HuH-7.5 (cell line): ENCODE data around the gene DACT1.
"Not testable (repeated sequence)": the region's sequence is repeated elsewhere in the genome, so short reads cannot be mapped to it uniquely, and the experiment has no call there.

ENCODE experiments used
- DNase-seq: peaks from one replicate; pipeline ENCODE4 v3.0.0; 2011; ENCODE audit warnings: low spot score

The DACT1 gene, protein sequence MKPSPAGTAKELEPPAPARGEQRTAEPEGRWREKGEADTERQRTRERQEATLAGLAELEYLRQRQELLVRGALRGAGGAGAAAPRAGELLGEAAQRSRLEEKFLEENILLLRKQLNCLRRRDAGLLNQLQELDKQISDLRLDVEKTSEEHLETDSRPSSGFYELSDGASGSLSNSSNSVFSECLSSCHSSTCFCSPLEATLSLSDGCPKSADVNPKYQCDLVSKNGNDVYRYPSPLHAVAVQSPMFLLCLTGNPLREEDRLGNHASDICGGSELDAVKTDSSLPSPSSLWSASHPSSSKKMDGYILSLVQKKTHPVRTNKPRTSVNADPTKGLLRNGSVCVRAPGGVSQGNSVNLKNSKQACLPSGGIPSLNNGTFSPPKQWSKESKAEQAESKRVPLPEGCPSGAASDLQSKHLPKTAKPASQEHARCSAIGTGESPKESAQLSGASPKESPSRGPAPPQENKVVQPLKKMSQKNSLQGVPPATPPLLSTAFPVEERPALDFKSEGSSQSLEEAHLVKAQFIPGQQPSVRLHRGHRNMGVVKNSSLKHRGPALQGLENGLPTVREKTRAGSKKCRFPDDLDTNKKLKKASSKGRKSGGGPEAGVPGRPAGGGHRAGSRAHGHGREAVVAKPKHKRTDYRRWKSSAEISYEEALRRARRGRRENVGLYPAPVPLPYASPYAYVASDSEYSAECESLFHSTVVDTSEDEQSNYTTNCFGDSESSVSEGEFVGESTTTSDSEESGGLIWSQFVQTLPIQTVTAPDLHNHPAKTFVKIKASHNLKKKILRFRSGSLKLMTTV

DNA sequence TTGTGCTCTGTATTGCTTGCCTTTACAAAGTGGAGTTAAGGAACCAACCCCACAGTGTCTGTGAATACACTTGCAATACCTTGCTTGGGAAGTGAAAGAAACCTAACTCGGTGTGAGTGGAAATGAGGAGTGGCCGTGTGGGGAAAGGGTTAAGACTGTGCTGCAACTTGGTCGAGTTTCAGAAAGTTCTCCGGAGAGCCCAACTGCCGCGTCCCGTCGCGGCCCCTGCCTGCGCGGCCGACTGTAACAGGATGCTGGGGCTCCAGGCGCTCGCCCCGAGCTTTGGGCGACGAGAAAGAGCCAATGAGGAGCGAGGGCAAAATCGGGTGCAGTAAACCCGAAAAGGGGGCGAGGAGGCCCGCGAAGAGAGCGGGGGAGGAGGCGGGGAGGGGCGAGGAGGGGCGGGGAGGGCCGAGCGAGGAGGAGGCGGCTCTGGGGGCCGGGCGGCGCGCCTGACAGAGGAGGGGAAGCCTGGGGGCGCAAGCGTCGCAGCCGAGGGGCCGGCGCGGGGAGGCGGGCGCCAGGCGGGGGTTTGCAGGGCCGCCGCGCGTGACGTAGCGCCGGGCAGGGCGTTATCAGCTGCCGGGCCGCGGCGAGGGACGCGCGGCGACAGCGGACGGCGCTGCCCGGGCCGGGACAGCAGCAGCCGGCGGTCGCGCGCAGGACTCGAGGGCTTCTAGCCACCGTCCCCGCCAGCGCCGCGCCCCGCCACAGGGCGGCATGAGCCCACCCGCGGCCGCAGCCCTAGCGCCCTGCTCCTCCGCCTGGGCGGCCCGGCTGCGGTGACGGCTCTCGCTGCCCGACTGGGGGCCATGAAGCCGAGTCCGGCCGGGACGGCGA, at the start of gene DACT1:
TSS of gene DACT1 (plus strand) at position 572 of the 840 bp plus-strand sequence. CDS start at position 813, 241 bp downstream.
- DNase-seq: no peak

DNA sequence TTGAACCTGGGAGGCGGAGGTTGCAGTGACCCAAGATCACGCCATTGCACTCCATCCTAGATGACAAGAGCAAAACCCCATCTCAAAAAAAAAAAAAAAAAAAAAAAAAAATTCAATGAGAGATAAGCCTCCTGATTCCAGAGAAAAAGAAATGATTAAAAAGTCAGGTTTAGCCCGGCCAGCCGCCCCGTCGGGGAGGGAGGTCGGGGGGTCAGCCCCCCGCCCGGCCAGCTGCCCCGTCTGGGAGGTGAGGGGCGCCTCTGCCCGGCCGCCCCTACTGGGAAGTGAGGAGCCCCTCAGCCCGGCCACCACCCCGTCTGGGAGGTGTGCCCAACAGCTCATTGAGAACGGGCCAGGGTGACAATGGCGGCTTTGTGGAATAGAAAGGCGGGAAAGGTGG, 49.4 kb upstream of the DACT1 start:
- DNase-seq: not testable (repeated sequence)

DNA sequence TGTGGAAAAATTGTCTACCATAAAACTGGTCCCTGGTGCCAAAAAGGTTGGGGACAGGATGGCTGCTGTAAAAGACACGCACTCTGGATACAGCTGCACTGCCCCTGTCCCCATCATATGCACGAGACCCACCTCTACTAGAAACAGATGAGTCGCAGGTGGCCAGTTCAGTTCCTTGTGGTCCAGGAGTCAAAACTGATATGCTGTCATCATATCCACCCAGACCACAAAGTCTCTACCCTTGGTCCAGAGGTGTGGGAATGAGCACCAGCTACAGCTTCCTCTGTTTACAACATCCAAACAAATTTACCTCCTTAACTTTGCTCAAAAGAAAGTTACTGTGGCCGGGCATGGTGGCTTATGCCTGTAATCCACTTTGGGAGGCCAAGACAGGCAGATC, 43.8 kb upstream of the DACT1 start:
- no peak for DNase-seq

DNA sequence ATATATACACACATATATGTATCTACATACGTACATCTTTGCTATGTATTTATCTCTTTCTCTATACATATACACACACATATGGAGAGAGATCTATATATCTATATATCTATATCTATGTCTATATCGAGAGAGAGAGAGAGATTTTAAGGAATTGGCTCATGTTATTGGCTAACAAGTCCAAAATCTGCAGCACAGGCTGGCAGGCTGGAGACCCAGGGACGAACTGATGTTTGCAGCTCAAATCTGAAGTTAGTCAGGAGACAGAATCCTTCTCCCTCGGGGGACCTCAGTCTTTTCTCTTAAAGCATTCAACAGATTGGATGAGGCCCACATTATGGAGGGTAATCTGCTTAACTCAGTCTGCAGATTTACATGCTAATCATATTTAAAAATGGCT, 40.7 kb upstream of the DACT1 start:
- DNase-seq: no peak

DNA sequence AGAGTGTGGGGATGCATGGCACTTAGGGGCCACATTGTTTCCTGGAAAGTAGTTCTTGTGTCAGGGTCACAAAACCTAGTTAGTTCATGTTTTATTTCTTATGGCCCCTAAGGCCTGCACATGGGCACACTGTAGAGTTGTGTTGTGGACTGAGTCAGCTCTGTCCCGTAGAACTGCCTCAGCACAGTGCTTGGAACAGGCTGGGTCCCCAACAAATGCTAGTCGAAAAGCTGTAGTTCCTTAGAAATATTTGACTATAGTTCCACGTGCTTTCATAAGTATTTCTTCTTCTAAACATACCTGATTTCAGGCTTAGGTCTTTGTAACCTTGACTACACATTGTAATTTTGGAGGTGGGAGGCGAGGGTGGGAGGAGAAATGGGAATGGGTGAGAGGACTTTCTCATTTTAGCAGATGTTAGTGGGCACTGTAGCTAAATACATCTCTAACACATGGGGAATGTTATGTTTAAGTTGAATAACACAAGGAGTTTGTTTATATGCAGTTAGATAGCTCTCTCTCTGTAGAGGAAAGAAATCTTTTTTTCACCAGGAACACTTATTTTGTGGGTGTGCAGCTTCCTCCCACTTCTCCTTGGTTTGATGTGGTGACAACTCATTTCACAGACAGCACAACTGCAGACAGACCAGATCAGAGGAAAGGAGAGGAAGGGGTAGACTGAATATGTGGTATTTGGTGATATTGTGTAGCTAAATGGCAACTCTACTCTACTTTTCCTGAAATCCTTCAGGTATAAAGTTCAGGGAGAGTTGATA, 39.5 kb upstream of the DACT1 start:
- DNase-seq: no peak

GRCh38 chr14:58598804-58599525, 38.8 kb upstream of the DACT1 start:
- no peak for DNase-seq

DNA sequence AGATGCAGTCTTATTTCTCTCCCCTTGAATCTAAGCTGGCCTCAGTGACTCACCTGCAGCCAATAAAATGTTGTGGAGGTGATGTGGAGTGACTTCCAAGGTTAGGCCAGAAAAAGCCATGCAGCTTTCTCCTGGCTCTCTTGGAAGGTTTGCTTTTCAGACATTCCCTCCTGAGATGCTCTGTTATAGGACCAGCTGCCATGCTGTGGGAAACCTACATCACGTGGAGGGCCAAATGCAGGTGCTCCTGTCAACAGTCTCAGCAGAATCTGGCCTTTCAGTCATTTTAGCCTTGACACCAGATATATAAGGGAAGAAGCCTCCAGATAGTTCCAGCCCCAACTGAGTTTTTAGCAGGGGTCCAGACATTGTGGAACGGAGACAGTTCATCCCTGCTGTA, 38.1 kb upstream of the DACT1 start:
- no peak for DNase-seq

- no peak for DNase-seq
Measured at GRCh38 chr14:58605465-58605864, 32.3 kb upstream of the DACT1 start.

- no peak for DNase-seq
Measured at GRCh38 chr14:58607131-58607951, 30.4 kb upstream of the DACT1 start.

GRCh38 chr14:58607952-58608317, 29.8 kb upstream of the DACT1 start:
- DNase-seq: no peak

- DNase-seq: no peak
Measured at GRCh38 chr14:58617619-58618018, 20.1 kb upstream of the DACT1 start.

DNA sequence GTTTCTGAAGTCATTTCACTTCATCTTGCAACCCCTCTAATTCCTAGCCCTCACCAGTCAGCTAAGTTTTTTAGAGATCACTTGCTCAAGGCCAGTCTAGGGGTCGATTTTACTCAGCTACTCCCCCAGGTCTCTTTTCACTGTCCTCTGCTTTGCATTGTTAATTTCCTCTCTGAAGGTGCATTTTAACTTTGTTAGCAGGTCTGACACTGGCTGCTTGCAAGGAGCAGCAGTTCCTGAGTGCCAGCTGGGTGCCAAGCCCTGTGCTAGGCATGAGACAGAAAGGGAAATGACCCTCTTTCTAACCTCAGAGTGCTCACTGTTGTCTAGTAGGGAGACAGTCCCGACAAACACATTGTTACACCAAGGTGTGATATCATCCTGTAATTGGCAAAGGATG, 17.8 kb upstream of the DACT1 start:
- no peak for DNase-seq

GRCh38 chr14:58625438-58625837, 12.3 kb upstream of the DACT1 start:
- DNase-seq: no peak

- DNase-seq: no peak
Measured at GRCh38 chr14:58626431-58626831, 11.3 kb upstream of the DACT1 start.

GRCh38 chr14:58628406-58628805, 9.4 kb upstream of the DACT1 start:
- DNase-seq: no peak

GRCh38 chr14:58629281-58629680, 8.5 kb upstream of the DACT1 start:
- DNase-seq: no peak

- DNase-seq: no peak
Measured at GRCh38 chr14:58631732-58632131, 6.0 kb upstream of the DACT1 start.

- DNase-seq: no peak
Measured at GRCh38 chr14:58633831-58634230, 3.9 kb upstream of the DACT1 start.

DNA sequence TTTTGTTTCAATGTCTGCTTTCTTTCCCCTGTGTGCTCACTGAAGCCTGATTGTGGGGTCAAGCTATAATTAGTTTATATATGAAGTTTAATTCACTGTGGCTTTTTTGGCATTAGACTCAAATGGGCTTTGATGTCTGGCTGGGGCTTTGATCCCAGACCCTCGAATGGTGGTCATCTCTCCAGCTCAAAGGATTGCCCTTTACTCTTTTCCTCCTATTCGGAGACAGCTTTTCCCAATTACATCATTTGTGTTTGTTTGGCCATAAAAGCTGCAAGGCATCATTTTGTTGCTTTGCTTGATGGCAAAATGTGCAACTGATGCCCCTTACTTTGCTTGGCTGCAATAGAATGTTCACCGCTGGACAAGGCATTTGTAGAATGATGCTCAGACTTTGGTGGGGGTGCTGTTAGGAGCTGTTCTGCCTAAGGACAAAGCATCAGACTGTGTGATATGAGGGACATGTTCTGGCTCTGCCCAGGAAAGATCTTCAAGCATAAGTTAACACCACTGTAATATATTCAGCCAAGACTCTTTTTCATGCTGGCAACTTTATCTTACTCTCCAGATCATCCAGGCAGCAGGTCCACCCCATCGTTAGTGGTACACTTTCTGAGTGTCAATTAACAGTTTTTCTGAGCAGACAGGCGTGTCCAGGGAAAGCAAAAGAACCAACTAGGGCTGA, 3.2 kb upstream of the DACT1 start:
- DNase-seq: no peak
